GM19043 (cell line): ENCODE data around the gene KLHL2.
"Not testable (repeated sequence)": the region's sequence is repeated elsewhere in the genome, so short reads cannot be mapped to it uniquely, and the experiment has no call there.

Experiments
- ATAC-seq: cut with Tn5 transposase; IDR thresholded peaks from one replicate; pipeline ENCODE4 v1.9.1; 2021; ENCODE audit warnings: low read depth; ENCODE audit not compliant: unreplicated experiment

The KLHL2 gene

GRCh38 chr4:165207431-165208220 lies at the start of gene KLHL2:
KLHL2 (plus strand) TSS chr4:165207561; CDS start chr4:165207877, 316 bp downstream.
- ATAC-seq: peak; percentile 83

DNA sequence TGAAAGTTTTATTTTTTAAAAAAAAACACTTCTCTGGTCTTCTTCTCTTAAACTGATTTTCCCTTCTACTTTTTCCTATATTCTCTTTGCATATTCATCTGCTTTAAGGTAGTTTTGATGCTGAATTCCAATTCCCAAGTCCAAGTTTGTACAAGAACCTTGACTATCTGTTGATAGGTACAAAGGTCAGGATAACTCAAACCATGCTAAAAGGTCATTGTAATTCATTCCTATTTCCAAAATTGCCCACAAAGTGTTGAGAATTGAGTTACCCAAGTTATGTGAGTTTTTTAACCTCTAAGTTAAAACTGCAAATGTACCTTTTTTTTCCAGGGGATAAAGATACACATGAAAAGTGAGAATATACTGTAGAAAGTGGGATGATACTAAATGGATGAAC lies 48.6 kb upstream of the KLHL2 start:
- ATAC-seq: no peak

GRCh38 chr4:165164257-165164656 lies 43.1 kb upstream of the KLHL2 start:
- ATAC-seq: no peak

DNA sequence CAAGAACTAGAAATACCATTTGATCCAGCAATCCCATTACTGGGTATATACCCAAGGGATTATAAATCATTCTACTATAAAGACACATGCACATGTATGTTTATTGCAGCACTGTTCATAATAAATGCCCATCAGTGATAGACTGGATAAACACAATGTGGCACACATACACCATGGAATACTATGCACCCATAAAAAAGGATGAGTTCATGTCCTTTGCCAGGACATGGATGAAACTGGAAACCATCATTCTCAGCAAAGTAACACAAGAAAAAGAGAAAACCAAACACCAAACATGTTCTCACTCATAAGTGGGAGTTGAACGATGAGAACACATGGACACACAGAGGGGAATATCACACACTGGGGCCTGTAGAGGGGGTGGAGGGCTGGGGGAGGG lies 40.5 kb upstream of the KLHL2 start:
- not testable (repeated sequence) for ATAC-seq

DNA sequence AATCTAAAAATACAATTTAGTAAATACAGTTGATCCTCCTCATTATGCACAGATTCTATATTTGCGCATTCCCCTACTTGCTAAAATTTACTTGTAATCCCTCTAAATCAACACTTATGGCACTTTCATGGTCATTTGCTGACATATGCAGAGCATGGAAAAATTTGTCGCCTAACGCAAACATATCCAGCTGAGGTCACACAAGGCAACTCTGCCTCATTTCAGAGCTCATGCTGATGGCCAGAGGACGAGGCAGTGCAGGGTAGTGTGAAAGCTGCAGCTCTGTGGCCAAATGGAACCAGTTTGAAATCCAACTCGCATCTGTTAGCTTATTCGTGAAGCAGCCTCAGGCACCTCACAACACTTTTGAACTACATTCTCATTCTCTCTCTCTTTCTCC lies 39.7 kb upstream of the KLHL2 start:
- no peak for ATAC-seq

DNA sequence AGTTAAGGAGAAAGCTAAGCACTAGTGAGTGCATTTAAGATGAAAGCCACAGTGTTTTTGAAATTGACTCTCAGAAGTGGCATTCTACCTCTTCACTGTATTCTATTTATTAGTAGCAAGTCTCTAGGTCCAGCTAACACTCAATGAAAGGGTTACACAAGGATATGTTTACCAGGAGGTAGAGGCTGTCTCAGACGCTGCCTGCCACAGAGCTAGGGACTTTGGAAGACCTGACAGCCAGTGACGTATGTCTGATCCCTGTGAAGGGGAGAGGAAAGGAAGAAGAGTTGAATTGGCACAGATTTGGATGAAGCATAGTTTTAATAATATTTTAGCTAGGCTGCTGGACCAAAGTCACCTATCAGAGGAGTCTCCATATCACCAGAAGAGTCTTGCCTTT lies 36.5 kb upstream of the KLHL2 start:
- no peak for ATAC-seq

GRCh38 chr4:165175470-165175869 lies 31.9 kb upstream of the KLHL2 start:
- not testable (repeated sequence) for ATAC-seq

DNA sequence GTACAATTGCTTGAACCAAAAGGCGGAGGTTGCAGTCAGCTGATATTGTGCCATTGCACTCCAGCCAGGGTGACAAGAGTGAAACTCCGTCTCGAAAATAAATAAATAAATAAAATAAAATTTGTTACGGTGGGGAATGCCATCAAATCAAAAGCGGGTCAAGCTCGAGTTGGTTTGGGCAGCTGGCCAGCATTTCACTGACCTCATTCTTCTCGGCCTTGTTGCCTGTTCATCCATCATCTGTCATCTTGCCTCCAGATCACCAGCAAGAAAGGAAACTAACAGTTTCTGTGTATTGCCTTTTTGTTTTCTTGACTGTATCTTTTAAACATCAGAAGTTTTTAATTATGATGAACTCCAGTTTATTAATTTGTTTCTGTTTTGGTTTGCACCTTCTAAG lies 31.5 kb upstream of the KLHL2 start:
- no peak for ATAC-seq

DNA sequence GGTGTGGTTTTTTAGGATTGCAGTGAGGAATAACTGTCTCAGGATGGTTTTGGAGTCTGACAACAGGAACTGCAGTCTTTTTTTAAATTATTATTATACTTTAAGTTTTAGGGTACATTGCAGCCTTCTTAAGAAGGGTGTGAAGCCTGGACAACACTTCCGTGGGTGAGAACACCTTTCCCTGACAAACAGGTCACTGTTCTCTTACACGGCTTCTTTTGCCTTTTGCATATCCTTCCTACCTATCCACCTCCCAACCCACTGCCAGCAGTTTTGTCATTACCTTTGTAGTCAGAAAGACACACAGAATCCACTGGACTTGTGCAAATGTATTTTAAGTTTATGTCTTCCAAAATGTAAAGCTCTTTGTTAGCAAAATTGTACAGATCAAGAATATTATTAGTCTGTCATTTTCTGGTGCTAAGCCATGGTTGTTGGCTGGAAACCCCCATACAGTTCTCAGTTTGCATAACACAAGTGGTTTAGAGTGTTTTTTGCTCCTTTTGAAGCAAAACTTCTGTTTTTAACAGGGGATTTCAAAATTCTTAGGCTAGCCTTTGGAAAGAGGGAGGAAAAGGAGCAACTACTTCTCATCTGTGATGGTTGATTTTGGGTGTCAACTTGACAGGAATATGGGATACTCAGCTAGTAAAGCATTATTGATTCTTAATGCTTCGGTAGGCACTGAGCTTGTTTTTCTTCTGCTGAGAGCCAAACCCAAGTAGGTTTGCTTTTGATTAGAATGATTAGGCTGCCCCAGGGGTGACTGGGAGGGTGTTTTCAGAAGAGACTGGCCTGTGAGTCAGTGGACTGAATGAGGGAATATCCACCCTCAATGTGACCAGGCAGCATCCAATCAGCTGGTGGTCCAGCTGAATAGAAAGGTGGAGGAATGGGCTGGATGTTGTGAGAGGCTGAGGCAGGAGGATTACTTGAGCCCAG lies 29.4 kb upstream of the KLHL2 start:
- ATAC-seq: no peak

DNA sequence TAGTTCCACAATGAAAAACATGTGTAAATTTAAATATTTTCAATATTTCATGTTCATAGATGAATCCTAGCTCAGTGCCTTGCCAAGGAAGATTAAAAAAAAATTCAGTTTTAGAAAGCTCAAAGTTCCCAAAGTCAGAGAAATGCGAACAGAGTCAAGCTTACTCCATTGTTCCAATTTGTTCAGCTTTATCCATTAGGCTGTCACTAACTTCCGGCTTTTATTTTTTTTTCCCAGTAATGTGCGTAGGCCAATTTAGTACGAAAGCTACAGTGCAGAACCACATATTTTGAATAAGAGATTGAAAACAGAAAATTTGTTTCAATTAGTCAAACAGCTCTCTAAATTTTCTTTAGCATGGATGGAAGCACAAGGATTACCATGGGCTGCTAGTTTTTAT lies 23.1 kb upstream of the KLHL2 start:
- no peak for ATAC-seq

DNA sequence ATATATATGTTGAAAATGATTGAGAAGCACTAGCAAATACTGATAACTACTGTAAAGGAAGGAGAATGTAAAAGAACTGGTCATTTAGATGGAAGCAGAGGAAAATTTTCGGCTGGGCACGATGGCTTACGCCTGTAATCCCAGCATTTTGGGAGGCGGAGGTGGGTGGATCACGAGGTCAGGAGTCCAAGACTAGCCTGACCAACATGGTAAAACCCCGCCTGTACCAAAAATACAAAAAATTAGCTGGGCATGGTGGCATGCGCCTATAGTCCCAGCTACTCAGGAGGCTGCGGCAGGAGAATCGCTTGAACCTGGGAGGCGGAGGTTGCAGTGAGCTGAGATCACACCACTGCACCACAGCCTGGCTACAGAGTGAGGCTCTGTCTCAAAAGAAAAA lies 22.4 kb upstream of the KLHL2 start:
- not testable (repeated sequence) for ATAC-seq

DNA sequence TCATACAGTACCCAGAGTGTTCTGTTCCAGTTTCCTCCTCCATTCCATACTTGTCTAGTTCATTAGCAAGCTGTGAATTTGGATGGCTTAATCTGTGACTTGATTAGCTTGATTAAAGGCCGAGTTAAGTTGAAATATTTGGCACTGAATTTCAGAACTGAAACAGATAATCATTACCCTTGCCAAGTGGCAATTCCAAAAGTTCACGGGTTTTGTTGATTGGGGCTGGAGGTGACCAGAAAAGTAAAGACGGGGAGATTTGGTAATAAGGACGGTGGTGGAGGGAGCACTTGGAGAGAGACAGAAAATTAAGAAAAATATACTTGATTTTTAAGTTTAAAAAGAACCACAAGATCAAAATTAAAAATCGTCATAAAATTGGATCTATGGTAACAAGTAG lies 21.9 kb upstream of the KLHL2 start:
- ATAC-seq: no peak

- ATAC-seq: no peak
These were observed 16.6 kb upstream of the KLHL2 start for GRCh38 chr4:165190591-165191347.

GRCh38 chr4:165191348-165191656 lies 16.1 kb upstream of the KLHL2 start:
- ATAC-seq: no peak

DNA sequence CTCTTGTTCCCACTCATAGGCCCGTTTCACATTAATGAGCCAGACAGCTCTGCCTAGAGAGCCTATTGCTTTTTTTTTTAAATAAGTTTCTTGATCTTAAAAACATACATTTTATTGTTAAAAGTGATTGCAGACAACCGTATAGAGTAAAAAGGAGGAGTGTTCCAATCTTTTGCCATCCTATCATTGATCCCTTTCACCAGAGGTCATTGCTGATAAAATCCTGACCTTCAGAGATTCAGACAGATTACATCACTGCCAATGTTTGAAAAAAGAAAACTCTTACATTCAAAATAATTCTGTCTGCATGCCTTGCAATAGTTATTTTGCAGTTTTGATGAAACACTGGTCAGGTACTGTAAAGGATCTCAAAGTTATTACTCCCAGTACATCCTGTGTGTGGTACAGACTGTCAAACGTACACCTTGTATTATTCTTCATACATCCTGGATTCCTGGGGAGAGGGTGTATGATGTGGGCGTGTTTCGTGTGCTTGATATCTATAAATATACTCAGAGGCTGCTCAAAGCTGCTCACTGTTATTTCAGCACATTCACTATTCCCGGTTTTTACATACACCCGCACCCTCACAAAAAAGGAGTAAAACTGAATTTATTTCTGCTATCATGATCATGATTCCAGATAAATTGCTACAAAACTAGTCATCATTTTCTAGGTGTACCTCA lies 15.4 kb upstream of the KLHL2 start:
- no peak for ATAC-seq

DNA sequence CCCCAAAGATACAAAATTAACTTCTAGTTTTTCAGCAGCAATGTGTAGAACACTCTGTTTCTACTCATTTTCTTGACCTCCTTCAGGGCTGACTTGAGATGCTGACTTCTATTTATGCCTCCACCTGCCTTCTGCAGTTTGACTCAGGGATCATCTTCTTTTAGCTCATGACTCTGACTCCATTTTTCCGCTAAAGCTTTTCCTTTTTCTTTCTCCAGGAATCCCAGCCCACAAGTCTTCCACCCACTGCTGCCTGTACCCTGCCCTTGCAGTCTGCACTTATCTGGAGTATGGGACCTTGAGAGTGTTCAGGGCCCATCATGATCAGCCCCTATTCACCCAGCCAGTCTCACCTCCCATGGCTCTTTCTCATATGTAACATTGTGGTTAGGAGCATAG lies 14.9 kb upstream of the KLHL2 start:
- no peak for ATAC-seq

DNA sequence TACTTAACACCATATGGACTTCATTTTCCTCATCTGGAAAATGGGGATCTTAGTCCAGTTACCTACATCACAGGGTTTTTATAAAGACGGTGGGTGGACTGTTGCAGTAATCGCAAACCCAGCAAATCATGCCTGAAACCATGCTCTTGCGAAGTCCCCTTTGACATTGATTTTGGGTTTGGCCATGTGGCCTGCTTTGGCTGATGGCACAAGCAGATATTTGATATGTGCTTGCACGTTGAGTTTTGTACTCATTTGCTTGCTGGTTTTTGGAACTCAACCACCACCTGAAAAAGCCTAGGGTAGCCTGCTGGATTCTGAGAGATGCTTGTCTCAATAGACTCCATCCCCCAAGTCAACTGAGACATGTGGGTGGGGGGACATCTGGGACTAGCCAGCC lies 14.4 kb upstream of the KLHL2 start:
- no peak for ATAC-seq

GRCh38 chr4:165194368-165194767 lies 13.0 kb upstream of the KLHL2 start:
- ATAC-seq: no peak

DNA sequence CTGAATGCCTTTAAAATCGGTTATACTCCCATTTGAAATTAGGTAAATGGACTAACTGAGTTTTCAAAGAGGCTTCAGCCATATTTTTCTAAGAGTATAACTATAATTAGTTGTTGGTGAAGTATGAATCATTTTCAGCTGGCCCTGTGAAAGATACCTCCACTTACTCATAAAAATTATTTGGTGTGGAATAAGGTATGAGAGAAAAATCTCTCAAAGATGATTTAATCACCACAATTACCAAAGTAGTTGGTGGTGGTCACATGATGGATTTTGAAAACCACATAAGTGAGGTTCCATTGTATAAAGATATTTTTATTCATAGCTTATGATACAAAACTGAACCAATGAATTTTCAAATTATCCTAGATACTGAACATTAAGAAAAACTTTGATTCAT lies 9.0 kb upstream of the KLHL2 start:
- no peak for ATAC-seq

GRCh38 chr4:165199286-165199685 lies 8.1 kb upstream of the KLHL2 start:
- ATAC-seq: no peak

GRCh38 chr4:165199722-165200121 lies 7.6 kb upstream of the KLHL2 start:
- no peak for ATAC-seq
